SW480 (cell line): ENCODE data around the gene NSG2.
A peak's percentile ranks its signal among the peaks of the same experiment; 100 is the strongest.
"Not testable (repeated sequence)": the region's sequence is repeated elsewhere in the genome, so short reads cannot be mapped to it uniquely, and the experiment has no call there.

ENCODE experiments used
- DNase-seq: peaks from one replicate; pipeline ENCODE4 v3.0.0-alpha.2; 2016; ENCODE audit warnings: low spot score

The NSG2 gene

GRCh38 chr5:174102574-174102973 is 57.1 kb downstream of the NSG2 start:
- not testable (repeated sequence) for DNase-seq

DNA sequence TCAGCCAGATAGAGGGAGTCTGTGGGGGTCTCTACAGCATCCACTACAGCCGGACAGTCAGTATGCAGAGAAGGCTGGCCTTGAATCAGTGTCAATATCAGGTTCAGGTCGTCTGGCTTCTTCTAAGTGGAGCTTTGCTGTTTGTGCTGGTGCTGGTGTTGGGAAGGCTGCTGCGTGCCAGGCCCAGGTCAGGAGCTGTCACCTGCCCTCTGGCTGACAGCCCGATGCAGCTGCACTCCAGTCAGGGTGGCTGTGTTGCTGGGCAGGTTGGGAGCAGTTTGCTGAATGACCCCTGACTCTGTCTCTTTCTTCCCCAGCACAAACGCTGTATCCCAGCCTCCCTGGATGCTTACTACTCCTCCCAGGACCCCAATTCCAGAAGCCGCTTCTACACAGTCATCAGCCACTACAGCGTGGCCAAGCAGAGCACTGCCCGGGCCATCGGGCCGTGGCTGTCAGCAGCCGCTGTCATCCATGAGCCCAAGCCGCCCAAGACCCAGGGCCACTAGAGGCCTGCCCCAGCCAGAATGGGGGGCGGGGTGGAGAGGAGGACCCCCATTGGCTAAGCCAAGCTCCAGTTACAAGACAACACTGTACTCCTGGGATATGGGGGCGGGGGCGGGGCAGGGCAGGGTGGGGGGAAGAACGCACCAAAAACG is 61.6 kb downstream of the NSG2 start:
- no peak for DNase-seq

DNA sequence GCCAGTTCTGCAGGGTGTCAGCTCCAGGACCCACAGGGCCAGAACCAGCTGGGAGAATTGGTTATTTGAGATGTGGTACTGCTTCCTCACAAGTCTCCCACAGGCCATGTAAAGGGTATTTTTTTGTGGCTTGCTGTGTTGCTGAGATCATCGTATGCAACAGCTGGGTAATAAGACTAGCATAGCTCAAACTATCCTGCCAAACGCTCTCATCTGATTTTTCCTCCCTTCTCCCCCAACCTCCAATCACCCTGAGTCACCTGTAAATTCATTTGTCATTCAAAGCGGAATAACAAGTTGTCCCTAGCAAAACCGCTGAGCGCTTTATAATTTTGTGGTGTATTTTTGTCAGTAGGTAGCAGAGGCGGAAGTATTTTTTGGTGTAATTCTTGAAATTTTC is 63.2 kb downstream of the NSG2 start:
- no peak for DNase-seq

DNA sequence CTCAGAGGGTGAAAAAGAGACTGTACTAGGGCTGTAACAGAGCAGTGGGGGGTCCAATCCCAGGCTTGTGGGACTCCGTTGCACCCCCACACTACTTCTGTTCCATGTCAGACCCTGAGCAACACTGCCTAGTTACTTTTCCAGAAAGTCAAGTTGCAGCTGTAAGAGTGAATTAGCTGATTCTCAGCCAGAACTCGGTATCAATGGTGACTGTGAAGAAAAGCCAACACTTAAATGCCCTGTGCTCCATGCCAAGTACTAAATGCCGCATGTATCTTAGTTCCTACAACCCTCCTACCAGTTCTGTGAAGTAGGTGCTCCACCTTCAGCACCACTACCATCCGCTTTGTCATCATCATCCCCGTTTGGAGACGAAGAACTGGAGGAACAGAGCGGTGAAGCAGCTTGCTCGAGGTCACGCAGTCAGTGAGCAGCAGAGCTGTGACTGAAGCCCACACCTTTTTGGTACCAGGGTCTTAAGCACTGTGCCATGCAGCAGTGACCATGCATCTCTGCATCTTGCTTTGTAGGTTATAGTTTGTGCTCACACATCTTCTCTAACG is 64.3 kb downstream of the NSG2 start:
- no peak for DNase-seq

GRCh38 chr5:174110310-174110709 is 64.8 kb downstream of the NSG2 start:
- DNase-seq = no peak

DNA sequence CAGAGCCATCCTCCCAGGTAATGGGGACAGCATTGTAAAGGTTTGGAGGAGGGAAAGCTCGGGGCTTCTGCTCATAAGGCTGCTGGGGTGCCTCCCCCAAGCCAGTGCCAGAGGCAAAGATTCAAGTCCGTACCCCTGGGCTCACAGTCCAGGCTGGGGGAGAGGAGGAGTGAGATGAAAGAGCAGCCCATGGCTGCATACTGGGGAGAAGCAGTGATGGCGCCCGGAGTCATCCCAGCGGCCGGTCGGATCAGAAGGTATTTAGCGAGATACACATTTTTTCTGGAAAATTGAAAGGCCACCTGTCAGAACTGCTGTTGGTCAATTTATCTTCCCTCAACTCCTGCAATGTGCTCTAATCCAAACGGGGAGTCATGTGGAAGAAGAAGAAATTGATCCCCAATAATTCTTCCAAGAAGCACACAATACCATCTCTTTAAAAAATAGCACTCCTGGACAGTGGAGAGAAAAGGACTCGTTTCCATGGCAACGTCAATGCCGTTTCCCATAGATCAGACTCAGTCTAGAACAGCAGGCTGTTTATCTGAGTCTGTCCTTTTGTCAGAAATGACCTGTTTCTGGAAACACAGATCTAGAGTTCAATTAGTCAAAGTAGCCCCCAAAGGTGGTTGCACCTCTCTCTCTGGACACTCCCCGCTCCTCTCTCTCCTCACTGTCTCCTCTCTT is 65.9 kb downstream of the NSG2 start:
- no peak for DNase-seq

DNA sequence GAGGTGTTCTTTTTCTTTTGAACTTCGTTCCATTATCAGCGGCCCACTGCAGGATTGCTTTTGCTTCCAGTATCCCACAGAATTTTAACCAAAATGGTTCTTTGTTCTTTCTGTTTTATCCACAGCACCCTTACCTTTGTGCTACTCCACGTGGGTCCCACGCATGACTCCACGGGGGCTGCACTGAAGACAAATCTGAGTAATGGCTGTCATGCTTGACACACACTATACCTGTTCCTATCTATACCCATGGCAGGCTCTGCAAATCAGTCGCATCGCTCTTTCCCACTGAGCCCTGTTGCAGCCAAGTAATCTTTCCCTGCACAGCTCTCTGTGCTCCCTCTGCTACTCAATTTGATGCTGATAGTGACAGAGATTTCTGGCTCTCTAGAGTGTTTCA is 69.7 kb downstream of the NSG2 start:
- DNase-seq = no peak

DNA sequence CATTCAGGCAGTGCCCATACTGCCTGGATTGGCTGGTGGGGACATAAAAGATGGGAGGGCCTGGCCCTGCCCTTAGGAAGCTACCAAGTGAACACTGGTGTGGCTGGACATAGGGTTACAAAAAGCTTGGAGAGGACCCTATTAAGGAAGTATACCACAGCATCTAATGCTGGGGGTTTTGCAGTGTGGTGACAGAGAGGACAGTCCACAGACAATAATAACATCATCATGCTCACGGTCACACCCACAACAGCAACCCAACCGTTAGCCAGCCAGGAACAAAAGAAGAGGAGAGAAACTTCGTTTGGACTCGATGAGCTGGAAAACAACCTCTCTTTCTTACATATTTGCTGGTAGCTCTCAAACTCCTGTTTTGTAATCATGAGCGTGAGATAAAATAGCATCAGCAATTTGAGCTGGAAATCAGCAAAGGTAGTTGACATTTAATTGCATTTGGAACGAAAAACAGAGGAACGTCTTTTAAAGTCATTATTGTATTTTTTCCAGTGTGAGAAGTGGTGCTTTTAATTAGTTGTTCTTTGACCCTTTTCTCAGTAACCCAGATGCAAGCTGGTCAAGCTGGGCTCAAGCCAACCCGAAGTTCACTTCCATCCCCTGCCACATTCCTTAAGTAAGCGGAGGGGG is 73.4 kb downstream of the NSG2 start:
- no peak for DNase-seq

DNA sequence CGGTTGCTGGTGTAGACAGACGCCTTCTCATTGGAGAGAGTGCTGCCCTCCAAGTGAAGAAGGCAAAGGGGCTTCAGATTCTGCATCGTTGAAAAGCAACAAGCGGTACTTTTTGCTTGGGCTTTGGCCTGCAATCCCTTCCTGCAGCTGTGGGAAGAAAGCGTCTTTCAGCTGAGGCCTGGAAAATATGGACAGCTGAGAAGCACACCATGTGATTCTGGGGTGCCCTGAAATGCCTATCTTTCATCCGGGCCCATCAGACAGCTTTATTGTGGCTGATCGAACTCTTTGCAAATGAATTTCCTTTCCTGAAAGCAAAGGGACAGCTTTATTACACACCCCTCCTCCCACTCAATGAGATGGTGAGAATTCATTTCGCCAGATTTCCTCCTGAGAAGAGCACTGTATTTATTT is 74.0 kb downstream of the NSG2 start:
- no peak for DNase-seq

- no peak for DNase-seq
Measured at GRCh38 chr5:174120401-174121005, 75.0 kb downstream of the NSG2 start.

DNA sequence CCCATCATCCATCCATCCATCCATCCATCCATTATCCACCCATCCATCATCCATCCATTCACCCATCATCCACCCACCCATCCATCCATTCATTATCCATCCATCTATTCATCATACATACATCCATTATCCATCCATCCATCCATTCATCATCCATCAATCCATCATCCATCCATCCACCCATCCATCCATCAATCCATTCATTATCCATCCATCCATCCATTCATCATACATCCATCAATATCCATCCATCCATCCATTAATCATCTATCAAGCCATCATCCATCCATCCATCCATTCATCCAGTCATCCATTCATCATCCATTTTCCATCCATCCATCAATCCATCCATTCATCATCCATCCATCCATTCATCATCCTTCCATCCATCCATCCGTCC is 89.0 kb downstream of the NSG2 start:
- no peak for DNase-seq

- no peak for DNase-seq
Measured at GRCh38 chr5:174139623-174140022, 94.1 kb downstream of the NSG2 start.

DNA sequence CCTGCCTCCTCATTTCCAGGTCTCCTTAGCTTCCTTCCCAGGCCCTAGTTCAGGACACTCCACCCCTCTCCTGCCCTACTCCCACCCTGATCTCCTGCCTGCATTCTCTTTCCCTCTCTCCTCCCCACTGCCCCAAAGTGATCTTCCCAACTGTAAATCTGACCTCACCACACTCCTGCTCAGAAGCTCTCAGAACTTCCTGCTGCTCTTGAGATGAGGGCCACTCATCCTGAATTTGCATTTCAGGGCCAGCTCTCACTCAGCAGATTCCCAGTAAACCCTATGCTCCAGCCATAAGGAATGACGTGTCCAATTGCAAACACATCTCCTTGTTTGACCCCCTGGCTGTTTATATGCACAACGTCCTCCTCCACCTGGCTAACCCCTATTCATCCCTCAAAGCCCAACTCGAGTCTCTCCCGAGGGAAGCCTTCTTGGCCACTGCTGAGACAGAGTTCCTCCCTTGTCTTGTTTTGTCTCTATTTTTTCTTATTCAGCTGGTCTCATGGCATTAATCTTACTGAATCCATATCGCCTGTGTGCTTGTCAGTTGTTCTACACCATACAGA is 95.0 kb downstream of the NSG2 start:
- DNase-seq = no peak

GRCh38 chr5:174141398-174141797 is 95.9 kb downstream of the NSG2 start:
- DNase-seq = no peak

DNA sequence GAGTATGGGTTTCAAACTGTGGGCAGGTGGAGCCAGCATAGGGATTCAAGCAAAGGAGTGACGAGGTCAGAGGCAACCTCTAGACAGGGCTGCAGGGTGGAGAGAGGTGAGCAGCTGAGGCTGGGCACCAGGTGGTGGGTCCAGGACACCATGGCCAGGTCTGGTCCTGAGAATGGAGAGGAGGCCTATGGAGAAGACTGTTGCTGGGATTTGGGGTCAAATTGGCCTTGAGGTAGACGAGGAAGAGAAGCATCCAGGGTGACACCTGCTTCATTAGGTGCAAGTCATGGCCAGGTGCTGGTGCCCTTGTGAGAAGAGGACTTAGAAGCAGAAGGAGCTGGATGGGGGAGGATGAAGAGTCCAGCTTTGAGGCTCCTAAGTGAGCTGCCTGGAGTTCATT is 99.6 kb downstream of the NSG2 start:
- DNase-seq = no peak

- peak; percentile 54 for DNase-seq
Measured at GRCh38 chr5:174145821-174146220, 100.3 kb downstream of the NSG2 start.

- no peak for DNase-seq
Measured at GRCh38 chr5:174146556-174146955, 101.0 kb downstream of the NSG2 start.

- not testable (repeated sequence) for DNase-seq
Measured at GRCh38 chr5:174147012-174147411, 101.5 kb downstream of the NSG2 start.

DNA sequence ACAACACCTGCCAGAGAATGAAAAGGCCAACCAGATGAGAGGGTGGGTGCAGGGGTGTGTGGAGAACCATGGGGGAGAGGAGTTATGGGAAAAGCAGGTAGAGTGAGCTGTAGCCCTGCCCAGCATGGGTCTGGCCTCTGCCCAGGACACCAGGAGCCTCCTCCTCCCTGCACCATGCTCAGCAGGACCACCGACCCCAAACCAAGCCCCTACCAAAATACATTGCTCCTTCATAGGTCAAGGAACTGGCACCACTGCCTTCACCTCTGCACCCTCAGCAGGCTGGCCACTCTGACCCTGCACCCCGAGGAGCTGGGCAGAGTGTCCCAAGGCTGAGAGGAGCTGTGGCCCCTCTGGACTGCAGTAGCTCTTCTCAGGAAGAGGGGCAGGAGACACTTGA is 102.0 kb downstream of the NSG2 start:
- DNase-seq = no peak

DNA sequence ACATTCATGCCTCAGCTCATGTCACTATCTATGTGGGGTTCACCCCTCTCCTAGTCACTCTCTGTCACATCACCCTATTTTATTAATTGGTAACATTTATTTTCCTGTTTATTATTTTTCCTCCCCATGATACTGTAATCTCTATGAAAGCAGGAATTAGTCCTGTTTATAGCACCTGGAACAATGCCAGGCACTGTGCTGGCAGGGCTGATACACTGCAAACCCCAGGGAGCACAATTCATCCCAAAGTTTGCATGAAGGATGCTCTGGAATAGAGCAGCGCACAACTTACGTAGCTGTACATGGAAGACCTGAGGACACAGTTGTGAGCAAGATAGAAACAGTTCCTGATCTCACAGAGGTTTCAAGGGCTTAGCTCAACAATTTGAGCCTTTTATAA is 103.2 kb downstream of the NSG2 start:
- no peak for DNase-seq

DNA sequence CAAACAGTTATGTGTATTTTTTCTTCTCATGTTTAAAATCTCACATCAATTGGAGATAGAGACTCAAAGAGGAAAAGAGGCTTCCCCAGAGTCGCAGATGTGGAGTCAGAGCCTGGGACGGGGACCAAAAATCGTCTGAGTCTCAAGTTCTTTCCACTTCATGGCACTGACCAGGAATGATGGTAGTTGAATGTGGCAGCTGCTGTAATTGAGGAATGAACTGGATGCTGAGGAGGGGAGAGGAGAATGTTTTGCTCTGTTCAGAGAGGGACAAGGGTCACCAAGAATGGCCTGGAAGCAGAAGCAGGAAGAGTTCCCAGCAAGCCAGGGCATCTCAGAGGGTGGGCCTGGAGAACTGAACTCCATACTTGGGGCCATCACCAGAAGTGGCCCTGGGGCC is 103.9 kb downstream of the NSG2 start:
- no peak for DNase-seq

GRCh38 chr5:174149989-174150388 is 104.5 kb downstream of the NSG2 start:
- DNase-seq = no peak
